GM12878 (cell line): Measurements from ENCODE around the gene TNRC6B.

Experiments used
- ATF7 ChIP-seq: fragments of 450-650 bp; IDR thresholded peaks from 2 replicates; pipeline ENCODE4 v1.6.1; 2016; ENCODE audit warnings: low read depth, mild to moderate bottlenecking
- EP300 ChIP-seq, 2 experiments: fragments of 150-350 bp in 1 of 2; IDR thresholded peaks; 2 replicates each; pipeline ENCODE4 v1.6.1; 2011 to 2012; ENCODE audit warnings: low read depth in 2 of 2, low read length in 2 of 2, borderline replicate concordance in 1 of 2, improper control_type of control experiment in 1 of 2, inconsistent platforms in 1 of 2; ENCODE audit not compliant: control insufficient read depth in 1 of 2
- POLR2A ChIP-seq: IDR thresholded peaks from 2 replicates; pipeline ENCODE4 v1.6.1; 2011; ENCODE audit warnings: low read depth, mild to moderate bottlenecking, low read length
- RAD51 ChIP-seq: fragments of 450-650 bp; IDR thresholded peaks from 2 replicates; pipeline ENCODE4 v1.6.1; 2016; ENCODE audit warnings: moderate library complexity, mild to moderate bottlenecking, inconsistent platforms
- RCOR1 ChIP-seq: conservative IDR thresholded peaks from 2 replicates; pipeline ENCODE4 v1.6.1; 2012; ENCODE audit warnings: low read depth, low read length, improper control_type of control experiment
- RELA ChIP-seq: fragments of 450-650 bp; IDR thresholded peaks from 2 replicates; pipeline ENCODE4 v1.8.0; 2014; ENCODE audit warnings: borderline replicate concordance; ENCODE audit not compliant: partially characterized antibody
- ZBED1 ChIP-seq: IDR thresholded peaks from 2 replicates; pipeline ENCODE4 v1.6.1; 2016; ENCODE audit warnings: borderline replicate concordance

GRCh38 chr22:40193429-40194421 is 16.0 kb downstream of the TNRC6B start:
- TF ChIP-seq ATF7 (no peak), POLR2A (no peak), RAD51 (no peak), RCOR1 (no peak), ZBED1 (no peak), EP300 (IDR thresholded peaks at IDR 0.05; ENCODE audit: borderline replicate concordance in 1 of 2, control insufficient read depth in 1 of 2, low read depth in 2 of 2, low read length in 2 of 2) (no peak), RELA (no peak)
